Measurements from ENCODE around the gene TNFRSF25.

DNA sequence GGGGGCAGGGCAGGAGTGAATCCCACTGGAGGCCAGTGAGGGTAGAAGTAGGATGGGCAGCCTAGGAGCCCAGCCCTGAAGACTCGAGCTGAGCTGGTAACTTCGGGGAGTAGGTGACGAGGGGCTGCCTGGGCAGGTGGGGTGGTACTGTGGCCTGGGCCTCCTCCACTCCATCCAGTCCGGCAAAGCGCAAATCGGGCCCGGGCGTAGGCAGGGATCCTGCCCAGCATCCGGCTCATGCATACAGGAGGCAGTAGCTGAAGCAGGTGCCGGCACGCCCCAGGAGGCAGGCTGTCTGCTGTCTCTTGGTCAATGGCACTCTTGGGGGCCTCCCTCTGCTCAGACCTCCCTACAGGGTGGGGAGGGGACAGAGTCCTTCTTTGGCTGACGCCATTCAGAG, 1.3 kb upstream of the TNFRSF25 start:
- TF ChIP-seq, protein P1, sequence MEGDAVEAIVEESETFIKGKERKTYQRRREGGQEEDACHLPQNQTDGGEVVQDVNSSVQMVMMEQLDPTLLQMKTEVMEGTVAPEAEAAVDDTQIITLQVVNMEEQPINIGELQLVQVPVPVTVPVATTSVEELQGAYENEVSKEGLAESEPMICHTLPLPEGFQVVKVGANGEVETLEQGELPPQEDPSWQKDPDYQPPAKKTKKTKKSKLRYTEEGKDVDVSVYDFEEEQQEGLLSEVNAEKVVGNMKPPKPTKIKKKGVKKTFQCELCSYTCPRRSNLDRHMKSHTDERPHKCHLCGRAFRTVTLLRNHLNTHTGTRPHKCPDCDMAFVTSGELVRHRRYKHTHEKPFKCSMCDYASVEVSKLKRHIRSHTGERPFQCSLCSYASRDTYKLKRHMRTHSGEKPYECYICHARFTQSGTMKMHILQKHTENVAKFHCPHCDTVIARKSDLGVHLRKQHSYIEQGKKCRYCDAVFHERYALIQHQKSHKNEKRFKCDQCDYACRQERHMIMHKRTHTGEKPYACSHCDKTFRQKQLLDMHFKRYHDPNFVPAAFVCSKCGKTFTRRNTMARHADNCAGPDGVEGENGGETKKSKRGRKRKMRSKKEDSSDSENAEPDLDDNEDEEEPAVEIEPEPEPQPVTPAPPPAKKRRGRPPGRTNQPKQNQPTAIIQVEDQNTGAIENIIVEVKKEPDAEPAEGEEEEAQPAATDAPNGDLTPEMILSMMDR (IDR thresholded peaks at IDR 0.05; ENCODE audit: insufficient read depth, low read length), result no peak
- TF ChIP-seq POLR2AphosphoS5 (IDR thresholded peaks at IDR 0.05; ENCODE audit: low read depth), result no peak
- no peak for TF ChIP-seq SPI1 (IDR thresholded peaks at IDR 0.05; ENCODE audit: borderline replicate concordance, low read depth)
- TF ChIP-seq GABPA (IDR thresholded peaks at IDR 0.05; ENCODE audit: low read depth), result no peak
- TF ChIP-seq, protein P2, sequence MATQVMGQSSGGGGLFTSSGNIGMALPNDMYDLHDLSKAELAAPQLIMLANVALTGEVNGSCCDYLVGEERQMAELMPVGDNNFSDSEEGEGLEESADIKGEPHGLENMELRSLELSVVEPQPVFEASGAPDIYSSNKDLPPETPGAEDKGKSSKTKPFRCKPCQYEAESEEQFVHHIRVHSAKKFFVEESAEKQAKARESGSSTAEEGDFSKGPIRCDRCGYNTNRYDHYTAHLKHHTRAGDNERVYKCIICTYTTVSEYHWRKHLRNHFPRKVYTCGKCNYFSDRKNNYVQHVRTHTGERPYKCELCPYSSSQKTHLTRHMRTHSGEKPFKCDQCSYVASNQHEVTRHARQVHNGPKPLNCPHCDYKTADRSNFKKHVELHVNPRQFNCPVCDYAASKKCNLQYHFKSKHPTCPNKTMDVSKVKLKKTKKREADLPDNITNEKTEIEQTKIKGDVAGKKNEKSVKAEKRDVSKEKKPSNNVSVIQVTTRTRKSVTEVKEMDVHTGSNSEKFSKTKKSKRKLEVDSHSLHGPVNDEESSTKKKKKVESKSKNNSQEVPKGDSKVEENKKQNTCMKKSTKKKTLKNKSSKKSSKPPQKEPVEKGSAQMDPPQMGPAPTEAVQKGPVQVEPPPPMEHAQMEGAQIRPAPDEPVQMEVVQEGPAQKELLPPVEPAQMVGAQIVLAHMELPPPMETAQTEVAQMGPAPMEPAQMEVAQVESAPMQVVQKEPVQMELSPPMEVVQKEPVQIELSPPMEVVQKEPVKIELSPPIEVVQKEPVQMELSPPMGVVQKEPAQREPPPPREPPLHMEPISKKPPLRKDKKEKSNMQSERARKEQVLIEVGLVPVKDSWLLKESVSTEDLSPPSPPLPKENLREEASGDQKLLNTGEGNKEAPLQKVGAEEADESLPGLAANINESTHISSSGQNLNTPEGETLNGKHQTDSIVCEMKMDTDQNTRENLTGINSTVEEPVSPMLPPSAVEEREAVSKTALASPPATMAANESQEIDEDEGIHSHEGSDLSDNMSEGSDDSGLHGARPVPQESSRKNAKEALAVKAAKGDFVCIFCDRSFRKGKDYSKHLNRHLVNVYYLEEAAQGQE (IDR thresholded peaks at IDR 0.05; ENCODE audit: insufficient replicate concordance, low read depth), result no peak

Measured in HL-60 (cell line).